HTERT RPE-1 (cell line): ENCODE data around the gene STYXL1.
"Not testable (repeated sequence)": the region's sequence is repeated elsewhere in the genome, so short reads cannot be mapped to it uniquely, and the experiment has no call there.

Experiments
- in situ Hi-C: fragments of 300-500 bp; cut with MboI; formaldehyde crosslinking; loops from 4 replicates; pipeline ENCODE4 v1.14.3; 2020; ENCODE audit warnings: low sequenced_read_pairs

Gene STYXL1

GRCh38 chr7:76066716-76067503 is 19.1 kb upstream of the STYXL1 start:
- in situ Hi-C loops, result no loop called here

- in situ Hi-C loops, result no loop called here
Measured at GRCh38 chr7:76065016-76065612, 17.3 kb upstream of the STYXL1 start.

GRCh38 chr7:76064208-76064970 is 16.6 kb upstream of the STYXL1 start:
- in situ Hi-C loops, result no loop called here

- in situ Hi-C loops, result no loop called here
Measured at GRCh38 chr7:76063525-76063924, 15.7 kb upstream of the STYXL1 start.

- in situ Hi-C loops, result no loop called here
Measured at GRCh38 chr7:76063114-76063513, 15.3 kb upstream of the STYXL1 start.

GRCh38 chr7:76062254-76062653 is 14.5 kb upstream of the STYXL1 start:
- in situ Hi-C loops, result no loop called here

GRCh38 chr7:76060842-76061241 is 13.0 kb upstream of the STYXL1 start:
- in situ Hi-C loops, result no loop called here

- in situ Hi-C loops, result not testable (repeated sequence)
Measured at GRCh38 chr7:76058745-76059144, 10.9 kb upstream of the STYXL1 start.

GRCh38 chr7:76057813-76058145 is 10.0 kb upstream of the STYXL1 start:
- in situ Hi-C loops, result no loop called here

- in situ Hi-C loops, result no loop called here
Measured at GRCh38 chr7:76057103-76057812, 9.5 kb upstream of the STYXL1 start.

- in situ Hi-C loops, result no loop called here
Measured at GRCh38 chr7:76056241-76056640, 8.4 kb upstream of the STYXL1 start.

GRCh38 chr7:76054123-76055120 is 6.6 kb upstream of the STYXL1 start:
- in situ Hi-C loops, result no loop called here

GRCh38 chr7:76053461-76053860 is 5.7 kb upstream of the STYXL1 start:
- in situ Hi-C loops, result no loop called here

- in situ Hi-C loops, result not testable (repeated sequence)
Measured at GRCh38 chr7:76052681-76053080, 4.9 kb upstream of the STYXL1 start.

GRCh38 chr7:76051840-76052239 is 4.0 kb upstream of the STYXL1 start:
- in situ Hi-C loops, result no loop called here

- in situ Hi-C loops, result no loop called here
Measured at GRCh38 chr7:76050545-76050944, 2.7 kb upstream of the STYXL1 start.

GRCh38 chr7:76049295-76049694 is 1.5 kb upstream of the STYXL1 start:
- in situ Hi-C loops, result no loop called here

GRCh38 chr7:76048668-76048988 is 828 bp upstream of the STYXL1 start:
- in situ Hi-C loops, result no loop called here

GRCh38 chr7:76047305-76047810 is 442 bp downstream of the STYXL1 start:
- in situ Hi-C loops, result no loop called here

- in situ Hi-C loops, result no loop called here
Measured at GRCh38 chr7:76044375-76044865, 3.4 kb downstream of the STYXL1 start.
